Measurements from ENCODE around the gene LPAR2.

DNA sequence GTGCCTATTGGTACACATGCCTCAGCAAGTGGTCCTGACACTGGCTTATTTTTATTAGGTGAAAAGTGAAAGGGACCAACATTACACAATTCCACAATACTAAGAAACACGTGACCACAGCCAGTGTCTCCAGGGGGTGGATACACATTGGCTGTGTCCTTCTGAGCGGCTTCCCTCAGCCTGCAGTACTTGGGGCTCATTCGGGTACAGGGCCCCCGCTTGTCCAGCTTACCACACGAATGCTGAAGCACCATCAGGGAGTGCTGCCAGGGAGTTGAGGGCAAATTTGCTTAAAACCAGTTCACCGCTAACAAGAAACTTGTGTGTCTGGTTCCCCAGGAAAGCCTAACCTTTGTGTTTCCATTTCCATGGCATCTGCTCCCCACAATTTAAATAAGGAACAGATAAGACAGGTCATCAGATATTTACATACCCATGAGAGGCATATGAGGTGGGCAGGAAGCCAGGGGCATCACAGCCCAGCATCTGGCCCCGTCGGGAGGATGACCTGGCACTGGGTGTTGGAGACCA is 32.8 kb downstream of the LPAR2 start:
- TF ChIP-seq, protein P1, sequence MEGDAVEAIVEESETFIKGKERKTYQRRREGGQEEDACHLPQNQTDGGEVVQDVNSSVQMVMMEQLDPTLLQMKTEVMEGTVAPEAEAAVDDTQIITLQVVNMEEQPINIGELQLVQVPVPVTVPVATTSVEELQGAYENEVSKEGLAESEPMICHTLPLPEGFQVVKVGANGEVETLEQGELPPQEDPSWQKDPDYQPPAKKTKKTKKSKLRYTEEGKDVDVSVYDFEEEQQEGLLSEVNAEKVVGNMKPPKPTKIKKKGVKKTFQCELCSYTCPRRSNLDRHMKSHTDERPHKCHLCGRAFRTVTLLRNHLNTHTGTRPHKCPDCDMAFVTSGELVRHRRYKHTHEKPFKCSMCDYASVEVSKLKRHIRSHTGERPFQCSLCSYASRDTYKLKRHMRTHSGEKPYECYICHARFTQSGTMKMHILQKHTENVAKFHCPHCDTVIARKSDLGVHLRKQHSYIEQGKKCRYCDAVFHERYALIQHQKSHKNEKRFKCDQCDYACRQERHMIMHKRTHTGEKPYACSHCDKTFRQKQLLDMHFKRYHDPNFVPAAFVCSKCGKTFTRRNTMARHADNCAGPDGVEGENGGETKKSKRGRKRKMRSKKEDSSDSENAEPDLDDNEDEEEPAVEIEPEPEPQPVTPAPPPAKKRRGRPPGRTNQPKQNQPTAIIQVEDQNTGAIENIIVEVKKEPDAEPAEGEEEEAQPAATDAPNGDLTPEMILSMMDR (conservative IDR thresholded peaks at IDR 0.05 in 1 of 2, IDR thresholded peaks at IDR 0.05 in 1 of 2; ENCODE audit: low read depth in 1 of 2, low read length in 2 of 2), result no peak
- TF ChIP-seq EZH2 (IDR thresholded peaks at IDR 0.05; ENCODE audit: low read length, missing control alignments), result no peak
